Renal cortex interstitium (tissue), 11 donors: ENCODE data around the gene ALG12. TPM values are rescaled to one million over a fixed set of nuclear protein-coding genes. Genes with fewer than 3 reads are reported as not detected.

Source experiments
- DNase-seq, 11 donors: peaks; one replicate each; pipeline ENCODE4 v3.0.0-alpha.2; 2013; ENCODE audit warnings: low read depth in 9 of 11, low spot score in 4 of 11; ENCODE audit errors: extremely low read depth in 1 of 11
- polyA plus RNA-seq, 3 donors: library from polyadenylated mRNA; unstranded; fragments of 120-200 nt; gene quantifications; one replicate each; pipeline ENCODE4 v1.2.1, GENCODE V29; 2013; ENCODE audit not compliant: insufficient read length in 3 of 3

The ALG12 gene
- polyA plus RNA-seq, 3 donors, result 23.4 to 38.3 (median 33.4) TPM

DNA sequence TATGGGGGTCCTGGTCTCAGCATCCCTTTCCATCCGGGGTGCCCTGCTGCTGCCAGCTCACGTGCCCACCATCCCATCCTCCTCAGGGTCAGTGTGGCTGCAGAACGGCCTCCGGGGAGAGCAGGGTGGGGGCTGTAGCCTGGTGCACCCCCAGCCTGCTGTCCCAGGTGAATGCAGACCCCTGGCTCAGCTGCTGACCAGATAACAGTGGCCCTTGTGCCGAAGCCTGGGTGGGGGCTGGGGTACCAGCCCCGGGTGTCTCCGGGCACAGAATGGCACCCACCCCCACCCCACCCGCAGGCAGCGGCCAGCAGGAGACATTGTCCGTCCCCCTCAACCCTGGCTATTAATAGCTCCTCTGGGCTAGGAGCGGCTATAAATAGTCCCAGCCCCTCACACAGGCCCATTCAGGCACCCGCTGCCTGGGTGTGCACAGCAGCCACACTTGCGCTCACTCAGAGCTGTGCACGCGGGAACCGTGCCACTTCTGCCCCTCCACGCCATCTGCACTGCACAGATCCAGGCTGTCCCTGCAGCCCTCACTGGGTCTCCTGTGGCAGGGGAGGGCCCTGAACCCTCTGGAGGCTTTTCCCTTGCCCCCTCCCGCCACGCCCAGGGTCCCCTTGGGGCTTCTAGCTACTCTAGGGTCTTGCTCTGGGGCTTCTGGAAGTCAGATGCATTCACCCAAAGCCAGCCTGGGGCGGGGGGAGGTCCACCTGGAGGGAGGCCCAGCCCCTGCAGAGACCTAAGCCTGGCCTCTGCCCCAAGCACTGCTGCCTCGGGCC lies 18.9 kb upstream of the ALG12 start:
- no peak for DNase-seq

DNA sequence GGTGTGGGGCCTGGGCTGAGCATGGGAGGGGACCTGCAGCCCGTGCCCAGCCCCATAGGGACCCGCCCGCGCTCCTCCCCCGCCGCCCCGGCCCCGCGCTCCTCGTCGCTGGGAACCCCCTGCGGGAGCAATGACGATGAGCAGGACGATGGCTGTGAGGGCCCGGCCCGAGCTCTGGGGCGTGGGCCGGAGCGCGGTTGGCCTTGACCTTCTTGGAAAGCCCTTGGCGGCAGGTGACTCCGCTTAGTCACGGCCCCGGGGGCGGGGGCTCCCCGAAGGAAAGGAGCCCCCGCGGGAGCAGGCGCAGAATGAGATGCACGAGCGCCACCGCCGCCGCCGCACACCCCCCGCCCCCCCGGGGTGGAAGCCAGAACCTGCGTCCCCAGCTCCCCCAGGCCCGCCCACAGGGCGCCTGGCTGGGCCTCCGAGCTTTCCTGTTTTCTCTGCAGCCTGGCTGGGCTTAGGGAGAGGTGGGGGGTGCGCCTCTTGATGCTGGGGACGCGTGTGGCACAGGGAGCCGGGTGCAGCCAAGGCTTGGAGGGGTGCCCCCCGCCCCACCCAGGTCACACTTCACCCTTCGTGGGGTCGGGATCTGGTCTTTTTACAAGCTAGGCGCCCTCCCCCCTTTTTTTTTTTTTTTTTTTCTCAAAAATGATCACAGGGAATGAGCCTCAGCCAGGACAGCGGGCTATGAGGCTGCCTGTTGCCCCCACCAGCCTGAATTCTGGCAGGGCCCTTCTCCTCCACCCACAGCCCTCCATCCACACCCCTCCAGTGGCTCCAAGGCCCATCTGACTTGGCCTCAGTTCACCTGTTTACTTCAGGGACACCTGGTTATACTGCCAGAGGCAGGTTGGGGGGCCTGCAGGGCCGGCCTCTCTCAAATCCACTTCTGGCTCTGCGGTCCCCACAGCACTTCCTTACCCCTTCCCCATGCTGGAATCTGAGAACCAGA lies 18.1 kb upstream of the ALG12 start:
- DNase-seq, result no peak

DNA sequence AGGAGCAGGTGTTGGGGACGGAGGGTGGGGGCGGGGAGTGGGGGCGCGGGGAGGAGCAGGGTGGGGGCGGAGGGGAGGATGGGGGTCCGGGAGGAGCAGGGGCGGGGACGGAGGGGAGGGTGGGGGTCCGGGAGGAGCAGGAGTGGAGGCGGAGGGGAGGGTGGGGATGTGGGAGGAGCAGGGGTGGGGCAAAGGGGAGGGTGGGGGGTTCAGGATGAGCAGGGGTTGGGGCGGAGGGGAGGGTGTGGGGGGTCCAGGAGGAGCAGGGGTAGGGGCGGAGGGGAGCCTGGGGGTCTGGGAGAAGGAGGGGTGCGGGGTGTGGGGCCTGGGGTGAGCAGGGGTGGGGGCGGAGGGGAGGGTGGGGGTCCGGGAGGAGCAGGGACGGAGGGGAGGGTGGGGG lies 17.3 kb upstream of the ALG12 start:
- no peak for DNase-seq

DNA sequence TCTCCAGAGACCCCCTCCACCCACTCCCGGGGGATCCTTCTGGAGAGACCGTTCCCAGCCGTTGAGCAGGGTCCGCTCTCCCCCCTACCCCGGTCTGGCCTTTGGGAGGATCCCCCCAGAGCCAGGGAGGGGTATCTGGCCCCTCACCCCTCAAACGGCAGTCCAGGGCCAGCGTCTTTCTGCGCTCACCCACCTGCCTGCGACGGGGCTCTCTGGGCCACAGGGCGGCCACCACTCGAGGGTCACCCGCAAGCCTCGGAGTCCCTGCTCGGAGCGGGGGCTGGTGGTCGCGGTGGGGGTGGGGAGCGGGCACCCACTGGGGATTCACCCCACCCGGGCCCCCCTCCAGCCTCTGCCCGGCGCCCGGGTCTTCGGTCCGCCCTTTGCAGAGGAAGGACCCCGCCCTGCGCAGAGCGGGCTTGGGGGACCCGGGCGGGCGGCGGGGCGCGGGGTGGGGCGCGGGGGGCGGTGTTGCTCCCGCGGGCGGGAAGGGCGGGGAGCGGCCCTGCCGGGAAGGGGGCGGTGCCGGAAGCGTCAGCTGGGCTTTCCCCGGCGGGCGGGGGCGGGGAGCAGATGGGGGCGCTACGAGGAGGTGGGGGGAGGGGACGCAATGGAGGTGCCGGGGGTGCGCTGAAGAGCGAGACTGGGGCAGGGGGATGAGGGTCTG lies 16.8 kb upstream of the ALG12 start:
- DNase-seq, result no peak

DNA sequence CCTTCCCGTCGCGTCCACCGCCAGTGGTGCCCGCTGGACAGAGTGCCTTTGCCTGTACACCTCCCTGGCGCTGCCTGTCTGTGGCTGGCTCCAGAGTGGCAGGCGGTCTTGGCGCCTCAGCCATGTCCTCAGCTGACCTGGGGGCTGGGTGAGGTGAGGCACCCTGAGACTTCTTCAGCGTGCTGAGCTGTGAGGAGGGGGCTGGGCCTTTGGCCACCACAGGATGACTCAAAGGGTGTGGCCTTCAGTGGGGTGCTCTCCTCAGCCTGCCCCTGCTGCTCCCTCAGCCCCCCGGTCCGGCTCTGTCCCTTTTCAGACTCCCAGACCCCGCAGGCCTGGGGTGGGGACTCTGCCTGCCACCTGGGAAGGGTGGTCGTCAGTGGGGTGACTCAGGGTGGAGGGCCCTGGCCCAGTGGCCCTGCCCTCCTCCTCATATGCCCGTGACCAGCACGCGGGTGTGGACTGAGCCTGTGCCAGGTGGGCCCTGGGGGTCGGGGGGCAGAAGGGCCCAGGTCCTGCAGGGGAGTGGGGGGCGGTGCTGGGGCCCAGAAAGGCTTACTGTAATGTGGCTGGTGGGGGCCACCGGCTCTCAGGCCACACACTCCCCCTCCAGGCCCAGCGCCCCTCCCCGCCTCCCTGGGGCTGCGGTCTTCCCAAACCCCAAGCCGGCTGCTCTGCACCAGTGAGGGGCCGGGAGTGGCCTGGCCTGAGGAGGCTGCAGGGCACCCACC lies 16.1 kb upstream of the ALG12 start:
- DNase-seq, result no peak

DNA sequence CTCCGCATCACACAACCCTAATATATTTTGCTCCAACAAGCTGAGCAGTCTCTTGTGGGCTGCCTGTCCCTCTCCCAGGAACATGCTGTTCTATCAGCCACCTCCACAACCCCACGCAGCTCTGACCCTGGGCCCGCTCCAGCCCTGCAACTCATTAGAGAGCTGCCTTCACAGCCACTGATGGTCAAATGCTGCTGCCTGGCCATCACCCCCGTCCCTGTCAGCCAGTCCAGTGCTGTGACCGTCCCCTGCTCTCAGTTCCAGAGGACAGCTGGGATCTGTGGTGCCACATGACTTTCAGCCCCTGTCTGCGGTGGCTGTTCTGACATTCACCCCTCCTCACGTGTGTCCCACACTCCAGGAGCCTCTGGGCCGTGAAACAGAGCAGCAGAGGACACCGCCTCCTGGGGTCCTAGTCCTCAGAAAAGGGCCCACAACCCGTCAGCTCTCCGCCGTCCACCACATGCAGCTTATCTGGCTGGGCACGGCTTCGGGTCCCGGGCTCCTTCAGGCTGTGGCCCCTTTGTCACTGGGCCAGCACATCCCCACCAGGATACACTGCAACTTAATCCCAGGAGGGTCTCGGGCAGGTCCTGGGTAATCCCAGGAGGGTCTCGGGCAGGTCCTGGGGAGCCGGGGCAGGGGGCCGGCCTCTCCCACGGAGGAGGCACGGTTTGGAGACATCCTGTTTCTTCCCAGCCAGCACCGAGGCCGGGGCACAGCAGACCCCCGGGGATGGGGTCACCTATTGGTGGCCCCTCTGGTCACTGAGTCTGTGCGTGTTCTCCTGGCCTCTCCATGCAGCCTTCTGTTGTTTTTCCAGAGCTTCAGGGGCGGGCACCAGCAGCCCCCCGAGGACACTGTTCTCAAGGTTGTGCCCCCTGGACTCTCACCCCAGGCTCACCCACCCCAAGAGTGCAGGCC lies 15.3 kb upstream of the ALG12 start:
- DNase-seq, result no peak

DNA sequence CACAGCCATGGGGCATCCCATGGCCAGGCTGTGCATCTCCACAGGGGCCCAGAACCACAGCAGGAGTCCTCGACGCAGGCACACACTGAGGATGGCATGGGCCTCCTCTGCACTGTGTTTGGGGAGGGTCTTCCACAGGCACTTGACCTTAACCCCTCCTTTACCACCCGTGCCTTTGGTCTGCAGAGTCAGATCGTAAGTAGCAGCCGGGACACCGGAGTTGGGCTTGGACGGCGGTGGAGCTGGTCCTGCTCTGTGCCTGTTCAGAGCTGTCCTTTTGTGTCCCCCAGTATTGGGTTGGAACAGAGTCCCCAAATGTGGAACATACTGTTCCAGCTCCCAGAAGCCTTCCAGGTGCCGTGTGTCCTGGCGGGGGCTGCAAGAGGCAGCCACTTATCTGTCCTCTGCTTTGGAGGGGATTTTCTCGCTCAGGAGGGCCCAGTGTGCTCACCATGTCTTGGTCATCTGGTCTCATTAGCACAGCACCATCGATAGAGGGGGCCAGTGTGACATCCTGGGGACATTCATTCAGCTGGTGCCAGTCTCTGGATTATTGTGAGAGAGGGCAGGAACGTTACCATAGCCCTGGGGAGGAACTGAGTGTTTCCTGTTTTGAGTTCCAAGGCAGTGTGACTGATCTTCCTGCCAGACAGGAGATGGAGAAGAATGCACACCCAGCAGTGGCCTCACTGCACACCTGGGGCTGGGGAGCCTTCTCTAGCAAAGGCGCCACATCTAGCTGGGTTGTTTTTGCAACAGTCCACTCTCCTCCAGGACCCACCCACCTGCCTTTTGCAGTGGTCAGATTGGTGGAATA lies 12.6 kb upstream of the ALG12 start:
- peak in 2 of 11 donors; percentile 36 to 61 for DNase-seq

DNA sequence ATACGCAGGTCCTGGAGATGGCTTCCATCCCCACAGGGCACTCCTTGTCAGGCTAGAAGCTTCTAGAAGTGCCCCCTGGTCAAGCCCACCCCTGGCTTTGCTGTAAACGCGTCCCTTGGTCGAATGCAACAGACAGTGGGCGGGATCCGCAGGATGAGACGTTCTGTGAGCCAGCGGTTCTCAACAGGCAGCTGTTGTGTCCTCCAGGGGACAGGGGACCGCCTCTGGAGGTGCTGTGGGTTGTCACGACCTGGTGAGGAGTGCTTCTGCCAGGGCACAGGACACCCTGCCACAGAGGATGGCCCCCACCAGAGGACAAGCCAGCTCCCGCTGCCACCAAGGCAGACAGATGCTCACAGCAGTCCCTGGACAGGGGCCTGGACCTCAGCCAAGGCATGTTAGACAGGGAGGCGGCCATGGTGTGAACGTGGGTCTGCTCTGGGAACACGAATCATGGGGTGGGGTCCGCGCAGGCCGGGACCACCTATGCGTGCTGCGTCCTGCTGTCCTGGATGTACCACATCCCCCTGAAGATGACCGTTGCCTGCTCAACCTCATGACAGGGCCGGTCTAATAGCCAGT lies 11.8 kb upstream of the ALG12 start:
- no peak for DNase-seq

DNA sequence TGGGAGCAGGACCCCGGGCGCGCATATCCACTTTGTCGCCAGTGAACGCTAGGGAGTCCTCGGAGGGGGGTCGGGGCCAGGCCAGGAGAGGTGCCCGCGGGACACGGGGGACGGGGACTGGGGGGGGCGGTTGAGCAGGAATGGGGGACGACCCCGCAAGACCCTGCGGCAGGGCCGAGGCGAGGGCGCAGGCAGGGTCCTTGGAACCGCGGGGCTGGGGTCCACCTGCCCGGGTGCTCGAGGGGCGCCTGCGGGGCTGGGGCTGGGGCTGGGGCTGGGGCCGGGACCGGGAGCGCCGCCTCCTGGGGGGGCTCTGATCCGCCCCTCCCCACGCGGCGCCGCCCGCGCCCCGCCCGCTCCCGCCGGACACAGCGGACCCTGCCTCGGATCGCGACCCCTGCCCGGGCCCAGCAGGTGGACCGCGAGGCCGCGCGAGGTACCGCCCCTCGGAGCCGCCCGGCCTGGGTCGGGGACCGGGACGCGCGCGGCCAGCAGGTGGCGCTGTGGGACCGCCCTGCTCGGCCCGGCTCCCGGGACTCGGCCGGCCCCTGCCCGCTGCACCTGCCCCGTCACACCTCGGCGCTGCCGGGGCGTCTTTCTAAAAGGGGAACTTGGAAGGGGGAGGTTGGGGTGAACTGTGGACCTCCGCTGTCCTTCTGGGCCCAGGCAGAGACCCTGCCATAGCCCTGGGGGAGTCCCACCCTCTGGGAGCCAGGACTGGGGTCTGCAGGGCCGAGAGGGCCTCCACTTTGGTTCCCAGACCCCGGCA lies 11.2 kb upstream of the ALG12 start:
- no peak for DNase-seq

DNA sequence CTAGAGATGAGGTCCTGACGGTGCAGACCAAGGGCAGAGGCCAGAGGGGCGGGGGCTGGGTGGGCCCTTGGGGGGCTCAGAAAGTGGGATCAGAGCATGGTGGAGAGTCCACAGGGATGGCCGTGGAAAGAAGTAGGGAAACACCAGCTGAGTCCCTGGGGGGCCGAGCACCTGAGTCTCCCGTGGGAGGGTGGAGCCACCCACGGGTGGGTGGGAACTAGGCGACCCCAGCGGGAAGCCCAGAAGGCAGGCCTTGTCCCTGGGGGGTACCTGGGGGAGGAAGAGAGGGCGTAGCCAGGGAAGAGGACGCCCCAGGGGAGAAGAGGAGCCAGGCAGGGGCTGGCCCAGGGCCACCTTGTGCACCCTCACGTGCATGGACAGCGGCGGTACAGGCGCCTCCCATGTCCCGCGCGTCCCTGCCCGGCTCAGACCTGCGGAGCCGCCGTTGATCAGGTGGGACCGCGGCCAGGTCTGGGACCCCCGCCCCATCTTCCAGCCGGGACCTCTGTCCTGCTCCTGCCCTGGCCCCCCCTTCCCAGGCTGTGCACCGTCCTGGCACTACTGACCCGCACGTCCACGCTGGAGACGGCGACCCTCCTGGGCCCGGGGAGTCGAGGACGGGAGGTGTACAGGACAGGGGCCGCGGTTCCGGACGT lies 10.4 kb upstream of the ALG12 start:
- no peak for DNase-seq

DNA sequence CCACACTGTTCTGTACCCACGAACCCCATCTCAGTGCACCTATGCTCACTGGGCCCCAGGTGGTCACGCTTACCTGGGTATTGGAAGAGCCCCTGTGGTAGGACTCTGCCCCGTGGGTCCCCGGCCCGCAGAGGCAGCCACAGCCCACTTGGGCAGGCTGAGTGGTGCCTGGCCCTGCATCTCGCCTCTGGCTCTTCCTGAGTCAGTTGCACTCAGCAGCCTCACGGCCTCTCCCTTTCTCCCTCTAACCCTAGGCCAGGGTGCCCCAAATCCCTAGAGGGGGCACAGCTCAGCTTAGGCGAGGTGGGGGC lies 9.9 kb upstream of the ALG12 start:
- no peak for DNase-seq

DNA sequence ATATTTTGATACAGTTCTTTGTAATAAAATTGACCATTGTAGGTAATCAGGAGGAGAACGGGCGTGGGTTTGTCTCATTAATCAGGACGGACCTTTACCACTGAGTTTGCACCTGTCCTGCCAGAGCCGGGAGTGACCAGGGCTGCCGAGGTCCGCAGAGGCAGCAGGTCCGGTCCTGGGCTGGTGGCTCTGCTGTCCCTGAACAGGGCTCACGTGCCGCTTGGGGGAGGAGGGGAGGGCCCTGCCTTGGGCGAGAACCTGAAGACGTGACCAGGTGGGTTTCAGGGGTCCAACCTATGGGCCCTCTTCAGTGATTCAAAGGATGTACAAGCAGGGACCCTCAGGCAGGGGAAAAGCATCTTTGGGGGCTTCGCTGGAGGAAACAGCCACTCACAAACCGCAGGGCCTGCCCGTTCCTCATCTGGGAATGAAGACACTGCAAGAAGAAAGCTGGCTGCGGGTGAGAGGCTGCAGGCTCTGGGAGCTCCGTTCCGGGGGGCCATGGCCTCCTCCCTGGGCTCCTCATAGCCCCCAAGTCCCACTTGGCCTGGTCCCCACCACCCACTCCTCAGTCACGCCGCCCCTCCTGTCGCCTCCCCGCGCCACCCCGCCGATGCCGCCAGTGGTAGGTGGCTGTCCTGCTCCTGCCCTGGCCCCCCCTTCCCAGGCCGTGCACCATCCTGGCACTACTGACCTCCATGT lies 9.4 kb upstream of the ALG12 start:
- no peak for DNase-seq

DNA sequence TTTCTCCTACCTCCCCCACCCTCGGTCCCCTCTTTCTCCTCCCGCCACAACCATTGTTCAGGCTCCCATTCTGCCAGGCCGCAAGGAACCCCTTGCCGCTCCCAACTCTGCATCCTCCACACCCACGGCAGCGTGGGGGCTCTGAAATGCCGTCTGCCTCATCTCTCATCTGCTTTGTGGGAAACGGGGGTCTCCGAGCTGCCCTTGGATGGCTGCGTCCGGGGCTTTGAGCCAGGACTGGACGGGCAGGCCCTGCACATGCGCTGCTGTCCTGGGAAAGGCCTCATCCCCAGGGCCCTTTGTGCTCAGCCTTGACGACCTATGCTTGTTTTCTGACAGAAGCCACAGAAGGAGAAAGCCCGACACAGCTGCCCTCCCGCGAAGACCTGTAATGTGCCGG lies 8.7 kb upstream of the ALG12 start:
- no peak for DNase-seq

DNA sequence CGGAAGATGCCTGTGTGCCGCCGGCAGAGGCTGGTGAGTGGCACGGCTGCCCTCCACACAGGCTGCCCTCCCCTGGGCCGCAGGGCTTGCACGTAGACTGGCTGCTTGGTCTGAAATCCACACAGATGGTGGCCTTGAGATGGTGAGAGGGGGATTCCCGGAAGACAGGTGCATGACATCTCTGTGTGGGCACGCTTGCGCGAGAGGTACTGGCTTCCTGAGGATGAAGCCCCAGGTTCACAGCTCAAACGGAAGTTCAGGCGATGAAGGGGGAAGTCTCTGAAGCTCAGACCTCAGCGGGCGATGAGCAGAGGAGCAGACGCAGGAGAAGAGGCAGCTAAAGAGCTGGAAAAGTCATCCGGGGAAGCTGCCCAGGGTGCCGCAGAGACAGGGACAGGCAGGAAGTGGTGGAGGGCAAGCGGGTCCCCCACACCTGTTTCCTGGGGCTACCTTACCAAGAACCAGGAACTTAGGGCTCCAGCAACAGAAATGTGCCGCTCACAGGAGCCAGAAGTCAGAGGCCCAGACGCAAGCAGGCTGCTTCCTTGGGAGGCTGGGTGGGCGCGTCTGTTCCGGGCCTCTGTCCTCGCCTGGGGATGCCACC lies 7.4 kb upstream of the ALG12 start:
- DNase-seq, result no peak
